Measurements from ENCODE around the gene PRSS12. TPM values are rescaled to one million over a fixed set of nuclear protein-coding genes. Genes with fewer than 3 reads are reported as not detected.

PRSS12 gene
- total and polyA plus RNA-seq, 2 experiments from 2014 or later = 5.5 to 12.9 TPM

DNA sequence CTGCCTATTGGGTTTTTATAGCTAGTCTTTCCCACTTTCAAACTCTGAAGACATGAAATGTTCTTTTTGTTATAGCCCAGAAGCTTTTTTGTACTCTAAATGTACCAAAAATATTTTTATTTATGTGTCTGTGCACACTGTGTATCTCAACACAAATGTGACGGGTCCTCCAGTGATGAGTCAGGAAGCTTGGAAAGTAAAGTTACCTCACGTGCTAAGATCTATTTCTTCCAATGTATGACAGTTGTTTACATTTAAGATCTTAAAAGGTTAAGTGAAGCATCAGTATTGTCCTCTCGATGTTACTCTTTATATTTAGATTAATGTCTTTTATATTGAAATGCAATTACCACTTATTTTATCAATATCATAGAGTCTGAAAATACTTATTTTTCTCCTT is 29.1 kb upstream of the PRSS12 start (continued):
- no peak for TF ChIP-seq CTCF (conservative IDR thresholded peaks at IDR 0.05; ENCODE audit: low read depth in 2 of 2)
- TF ChIP-seq, protein P1, sequence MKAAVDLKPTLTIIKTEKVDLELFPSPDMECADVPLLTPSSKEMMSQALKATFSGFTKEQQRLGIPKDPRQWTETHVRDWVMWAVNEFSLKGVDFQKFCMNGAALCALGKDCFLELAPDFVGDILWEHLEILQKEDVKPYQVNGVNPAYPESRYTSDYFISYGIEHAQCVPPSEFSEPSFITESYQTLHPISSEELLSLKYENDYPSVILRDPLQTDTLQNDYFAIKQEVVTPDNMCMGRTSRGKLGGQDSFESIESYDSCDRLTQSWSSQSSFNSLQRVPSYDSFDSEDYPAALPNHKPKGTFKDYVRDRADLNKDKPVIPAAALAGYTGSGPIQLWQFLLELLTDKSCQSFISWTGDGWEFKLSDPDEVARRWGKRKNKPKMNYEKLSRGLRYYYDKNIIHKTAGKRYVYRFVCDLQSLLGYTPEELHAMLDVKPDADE (IDR thresholded peaks at IDR 0.05) = no peak

GRCh38 chr4:118373614-118374255 is 20.9 kb upstream of the PRSS12 start:
- no peak overlapping the region for H3K27ac ChIP-seq (ENCODE audit: low read depth)
- H3K79me2 ChIP-seq (replicated peaks; ENCODE audit: insufficient read depth) = no peaks in the 10 kb centered on the region
- Mint-ChIP-seq H3K27ac (no peak overlapping the region), H3K4me1 (no peaks in the 10 kb centered on the region), H3K4me3 (no peak overlapping the region), H3K27me3 (ENCODE audit: insufficient read depth, low read depth, poor library complexity) (peaks cover 2% of the 10 kb centered on the region), H3K36me3 (ENCODE audit: low read depth) (no peaks in the 10 kb centered on the region), H3K9me3 (peaks cover 3% of the 10 kb centered on the region; the same call in 1 of the 3 replicates)
- no peaks in the 10 kb centered on the region for H3K36me3 ChIP-seq (ENCODE audit: insufficient read depth)
- H2AFZ ChIP-seq = no peak overlapping the region
- DNase-seq (ENCODE audit: low spot score) = no peak
- H3K9me2 ChIP-seq (ENCODE audit: insufficient read depth) = 0 out of 2 replicates have a peak, but pooled peaks cover 7% of the 10 kb centered on the region
- H3K4me3 ChIP-seq = no peak overlapping the region
- H4K20me1 ChIP-seq (replicated peaks; ENCODE audit: insufficient read depth) = no peaks in the 10 kb centered on the region
- ATAC-seq = no peak
- H3K4me1 ChIP-seq (ENCODE audit: insufficient read depth) = no peaks in the 10 kb centered on the region
- H3K4me2 ChIP-seq = no peak overlapping the region
- H3K27me3 ChIP-seq (ENCODE audit: insufficient read depth) = no peaks in the 10 kb centered on the region
- H3F3A ChIP-seq (replicated peaks; ENCODE audit: low read depth) = no peaks in the 10 kb centered on the region
- TF ChIP-seq POLR2AphosphoS5 (IDR thresholded peaks at IDR 0.05; ENCODE audit: low read depth) (no peak), STAT1 (IDR thresholded peaks at IDR 0.05; ENCODE audit: unreplicated experiment) (no peak), ZNF114 (CRISPR knock-in tag; IDR thresholded peaks at IDR 0.05) (no peak), CTCF (conservative IDR thresholded peaks at IDR 0.05; ENCODE audit: low read depth in 2 of 2) (no peak), CREB1 (CRISPR knock-in tag; IDR thresholded peaks at IDR 0.05; ENCODE audit: low read depth) (no peak), ZNF331 (CRISPR knock-in tag; IDR thresholded peaks at IDR 0.05; ENCODE audit: low read depth) (no peak), EZH2phosphoT487 (IDR thresholded peaks at IDR 0.05; ENCODE audit: unreplicated experiment) (no peak)
- TF ChIP-seq, protein P2, sequence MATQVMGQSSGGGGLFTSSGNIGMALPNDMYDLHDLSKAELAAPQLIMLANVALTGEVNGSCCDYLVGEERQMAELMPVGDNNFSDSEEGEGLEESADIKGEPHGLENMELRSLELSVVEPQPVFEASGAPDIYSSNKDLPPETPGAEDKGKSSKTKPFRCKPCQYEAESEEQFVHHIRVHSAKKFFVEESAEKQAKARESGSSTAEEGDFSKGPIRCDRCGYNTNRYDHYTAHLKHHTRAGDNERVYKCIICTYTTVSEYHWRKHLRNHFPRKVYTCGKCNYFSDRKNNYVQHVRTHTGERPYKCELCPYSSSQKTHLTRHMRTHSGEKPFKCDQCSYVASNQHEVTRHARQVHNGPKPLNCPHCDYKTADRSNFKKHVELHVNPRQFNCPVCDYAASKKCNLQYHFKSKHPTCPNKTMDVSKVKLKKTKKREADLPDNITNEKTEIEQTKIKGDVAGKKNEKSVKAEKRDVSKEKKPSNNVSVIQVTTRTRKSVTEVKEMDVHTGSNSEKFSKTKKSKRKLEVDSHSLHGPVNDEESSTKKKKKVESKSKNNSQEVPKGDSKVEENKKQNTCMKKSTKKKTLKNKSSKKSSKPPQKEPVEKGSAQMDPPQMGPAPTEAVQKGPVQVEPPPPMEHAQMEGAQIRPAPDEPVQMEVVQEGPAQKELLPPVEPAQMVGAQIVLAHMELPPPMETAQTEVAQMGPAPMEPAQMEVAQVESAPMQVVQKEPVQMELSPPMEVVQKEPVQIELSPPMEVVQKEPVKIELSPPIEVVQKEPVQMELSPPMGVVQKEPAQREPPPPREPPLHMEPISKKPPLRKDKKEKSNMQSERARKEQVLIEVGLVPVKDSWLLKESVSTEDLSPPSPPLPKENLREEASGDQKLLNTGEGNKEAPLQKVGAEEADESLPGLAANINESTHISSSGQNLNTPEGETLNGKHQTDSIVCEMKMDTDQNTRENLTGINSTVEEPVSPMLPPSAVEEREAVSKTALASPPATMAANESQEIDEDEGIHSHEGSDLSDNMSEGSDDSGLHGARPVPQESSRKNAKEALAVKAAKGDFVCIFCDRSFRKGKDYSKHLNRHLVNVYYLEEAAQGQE (IDR thresholded peaks at IDR 0.05; ENCODE audit: unreplicated experiment) = no peak
- TF ChIP-seq, protein P1 (IDR thresholded peaks at IDR 0.05) = no peak

Data from GM23338 (cell line).